HUES48 (cell line): Measurements from ENCODE around the gene SKA3.
A peak's percentile ranks its signal among the peaks of the same experiment; 100 is the strongest.
"Not testable (repeated sequence)": the region's sequence is repeated elsewhere in the genome, so short reads cannot be mapped to it uniquely, and the experiment has no call there.

Experiments used
- H3K27ac ChIP-seq: one replicate; pipeline ENCODE4 v1.7.0; 2013; ENCODE audit warnings: low read depth, low read length, inconsistent platforms
- H3K27me3 ChIP-seq: 2 replicates; pipeline ENCODE4 v1.6.1; 2013; ENCODE audit warnings: mild to moderate bottlenecking, low read length; ENCODE audit not compliant: control insufficient read depth, insufficient read depth
- H3K36me3 ChIP-seq: 2 replicates; pipeline ENCODE4 v1.6.1; 2013; ENCODE audit warnings: low read length; ENCODE audit not compliant: control insufficient read depth, insufficient read depth
- H3K4me1 ChIP-seq: 2 replicates; pipeline ENCODE4 v1.6.1; 2013; ENCODE audit warnings: mild to moderate bottlenecking, low read length; ENCODE audit not compliant: control insufficient read depth, insufficient read depth
- H3K4me3 ChIP-seq: 2 replicates; pipeline ENCODE4 v1.5.1; 2013; ENCODE audit warnings: mild to moderate bottlenecking, low read depth, low read length
- H3K9ac ChIP-seq: 2 replicates; pipeline ENCODE4 v1.6.1; 2013; ENCODE audit warnings: mild to moderate bottlenecking, low read depth, low read length, moderate library complexity
- H3K9me3 ChIP-seq: 2 replicates; pipeline ENCODE4 v1.6.1; 2013; ENCODE audit warnings: low read length; ENCODE audit not compliant: control insufficient read depth, insufficient read depth

Gene SKA3

DNA sequence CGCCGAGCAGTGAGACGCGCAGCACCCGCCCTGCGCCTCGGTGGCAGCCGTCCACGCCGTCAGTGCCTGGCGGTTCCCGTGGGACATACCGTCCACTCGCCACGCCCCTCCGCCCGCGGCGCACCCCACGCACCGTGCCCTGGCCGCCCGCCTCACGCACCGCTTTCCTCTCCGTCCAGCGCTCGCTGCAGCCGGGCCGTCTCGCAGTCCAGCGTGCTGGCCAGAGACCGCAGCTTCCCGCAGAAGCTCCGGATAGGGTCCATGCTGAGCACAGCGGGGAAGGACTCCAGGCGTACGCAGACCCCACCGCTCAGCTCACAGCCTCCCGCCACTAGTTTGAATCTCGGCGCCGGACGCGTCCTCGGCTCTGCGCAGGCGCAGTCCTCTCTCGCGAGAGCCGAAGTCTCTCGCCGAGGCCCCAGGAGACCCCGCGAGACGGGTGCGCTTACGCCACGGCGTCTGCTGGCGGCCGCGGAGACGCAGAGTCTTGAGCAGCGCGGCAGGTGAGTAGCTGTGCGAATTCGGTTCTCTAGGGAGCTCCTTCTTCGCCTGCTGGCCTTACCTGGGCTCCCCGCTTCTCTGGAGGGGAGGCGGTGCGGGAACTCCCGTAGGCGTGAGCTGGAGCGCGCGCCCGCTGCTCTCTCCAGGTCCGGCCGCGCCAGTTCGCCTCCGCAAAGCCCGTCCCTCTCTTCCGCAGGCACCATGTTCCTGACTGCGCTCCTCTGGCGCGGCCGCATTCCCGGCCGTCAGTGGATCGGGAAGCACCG lies at the start of gene SKA3, which contains the start of gene MRPL57:
Gene SKA3, minus strand, starts transcription at position 338 of the 767 bp plus-strand sequence. Its CDS starts 75 bp downstream, at position 263.
Gene MRPL57, plus strand, starts transcription at position 444 of the 767 bp plus-strand sequence. Its CDS starts 259 bp downstream, at position 703.
- H3K36me3 ChIP-seq = peaks cover 24% of the 10 kb centered on the region
- no peaks in the 10 kb centered on the region for H3K9me3 ChIP-seq
- peak within 1 kb of the TSS; percentile 85 for H3K4me3 ChIP-seq
- H3K9ac ChIP-seq = peak within 1 kb of the TSS; percentile 93
- H3K27ac ChIP-seq = peak within 1 kb of the TSS; percentile 97
- H3K27me3 ChIP-seq = no peaks in the 10 kb centered on the region
- H3K4me1 ChIP-seq = peaks cover 4% of the 10 kb centered on the region; the same call in 1 of the 2 replicates

- Histone ChIP-seq H3K27ac (no peak overlapping the region), H3K36me3 (no peaks in the 10 kb centered on the region), H3K4me1 (no peaks in the 10 kb centered on the region), H3K27me3 (no peaks in the 10 kb centered on the region), H3K9me3 (peaks cover 5% of the 10 kb centered on the region; the same call in 1 of the 2 replicates), H3K9ac (no peak overlapping the region), H3K4me3 (no peak overlapping the region)
Measured at GRCh38 chr13:21225082-21225481, 48.7 kb upstream of the SKA3 start.

- H3K27ac ChIP-seq = no peak overlapping the region
- H3K9me3 ChIP-seq = peaks cover 5% of the 10 kb centered on the region; the same call in 1 of the 2 replicates
- no peak overlapping the region for H3K4me3 ChIP-seq
- H3K27me3 ChIP-seq = no peaks in the 10 kb centered on the region
- no peaks in the 10 kb centered on the region for H3K4me1 ChIP-seq
- H3K36me3 ChIP-seq = no peaks in the 10 kb centered on the region
- no peak overlapping the region for H3K9ac ChIP-seq
Measured at GRCh38 chr13:21221268-21221667, 44.9 kb upstream of the SKA3 start.

DNA sequence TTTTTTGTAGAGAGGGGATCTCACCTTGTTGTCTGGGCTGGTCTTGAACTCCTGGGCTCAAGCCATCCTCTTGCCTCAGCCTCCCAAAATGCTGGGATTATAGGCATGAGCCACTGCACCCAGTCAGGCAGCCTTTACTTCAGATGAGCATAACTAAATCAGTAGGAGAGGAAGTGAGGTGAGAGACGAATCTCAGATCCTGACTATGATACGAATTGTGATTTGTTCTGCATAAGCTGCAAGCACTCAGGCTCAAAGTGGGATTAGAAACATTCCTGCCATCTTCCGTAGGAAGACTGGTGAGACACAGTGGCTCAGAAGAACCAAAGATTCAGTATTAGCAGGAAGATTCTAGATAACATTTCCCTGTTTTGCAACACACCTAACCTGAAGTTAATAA lies 43.4 kb upstream of the SKA3 start:
- H3K4me1 ChIP-seq, H3K27ac ChIP-seq, H3K36me3 ChIP-seq, H3K4me3 ChIP-seq, H3K27me3 ChIP-seq, H3K9me3 ChIP-seq, H3K9ac ChIP-seq: not testable (repeated sequence)

DNA sequence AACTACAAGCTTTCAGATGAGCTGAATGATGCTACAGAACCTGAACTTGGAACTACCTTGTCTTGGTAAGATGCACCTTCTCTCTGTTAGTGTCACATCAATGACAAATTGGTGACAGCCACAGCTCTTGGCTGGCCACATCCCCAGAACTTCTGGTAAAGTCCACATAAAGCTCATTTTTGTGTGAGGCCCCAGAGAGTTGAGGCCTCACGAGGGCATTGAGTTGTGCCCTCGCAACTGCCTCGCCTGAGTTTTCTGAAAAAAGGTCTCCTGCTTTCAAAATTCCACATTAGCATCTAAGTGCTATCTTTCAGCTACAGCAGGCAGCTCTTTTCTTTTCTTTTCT lies 42.7 kb upstream of the SKA3 start:
- Histone ChIP-seq H3K27ac (no peak overlapping the region), H3K4me1 (no peaks in the 10 kb centered on the region), H3K36me3 (no peaks in the 10 kb centered on the region), H3K27me3 (no peaks in the 10 kb centered on the region), H3K9ac (no peak overlapping the region), H3K4me3 (no peak overlapping the region), H3K9me3 (peaks cover 5% of the 10 kb centered on the region; the same call in 1 of the 2 replicates)

- H3K9me3 ChIP-seq = peaks cover 5% of the 10 kb centered on the region; the same call in 1 of the 2 replicates
- H3K9ac ChIP-seq = no peak overlapping the region
- H3K4me1 ChIP-seq = no peaks in the 10 kb centered on the region
- no peak overlapping the region for H3K4me3 ChIP-seq
- no peaks in the 10 kb centered on the region for H3K27me3 ChIP-seq
- no peaks in the 10 kb centered on the region for H3K36me3 ChIP-seq
- H3K27ac ChIP-seq = no peak overlapping the region
Measured at GRCh38 chr13:21218351-21219035, 42.1 kb upstream of the SKA3 start.

GRCh38 chr13:21216332-21216731 lies 40.0 kb upstream of the SKA3 start:
- Histone ChIP-seq H3K9ac (no peak overlapping the region), H3K36me3 (no peaks in the 10 kb centered on the region), H3K4me3 (no peak overlapping the region), H3K27me3 (no peaks in the 10 kb centered on the region), H3K9me3 (peaks cover 16% of the 10 kb centered on the region), H3K4me1 (no peaks in the 10 kb centered on the region), H3K27ac (no peak overlapping the region)

DNA sequence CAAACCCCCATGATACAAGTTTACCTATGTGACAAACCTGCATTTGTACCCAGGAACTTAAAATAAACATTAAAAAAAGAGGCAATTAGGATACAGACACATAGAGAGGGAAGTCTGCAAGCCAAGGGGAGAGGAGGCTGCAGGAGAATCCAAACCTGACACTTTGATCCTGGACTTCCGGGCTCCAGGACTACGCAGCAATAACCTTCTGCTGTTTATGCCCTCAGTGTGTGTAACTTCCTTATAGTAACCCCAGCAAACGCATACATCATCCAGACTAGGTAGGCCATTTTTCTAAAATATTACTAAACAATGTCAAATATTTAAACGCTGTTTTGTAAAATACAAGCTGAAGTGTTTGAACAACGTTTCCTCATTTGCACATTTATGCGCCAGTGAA lies 39.1 kb upstream of the SKA3 start:
- H3K27me3 ChIP-seq, H3K36me3 ChIP-seq, H3K9ac ChIP-seq, H3K27ac ChIP-seq, H3K4me1 ChIP-seq, H3K4me3 ChIP-seq: not testable (repeated sequence)
- peaks cover 12% of the 10 kb centered on the region for H3K9me3 ChIP-seq

GRCh38 chr13:21212138-21212775 lies 35.9 kb upstream of the SKA3 start:
- Histone ChIP-seq H3K27ac (no peak overlapping the region), H3K4me3 (no peak overlapping the region), H3K36me3 (no peaks in the 10 kb centered on the region), H3K9me3 (peaks cover 12% of the 10 kb centered on the region), H3K27me3 (no peaks in the 10 kb centered on the region), H3K9ac (no peak overlapping the region), H3K4me1 (no peaks in the 10 kb centered on the region)

DNA sequence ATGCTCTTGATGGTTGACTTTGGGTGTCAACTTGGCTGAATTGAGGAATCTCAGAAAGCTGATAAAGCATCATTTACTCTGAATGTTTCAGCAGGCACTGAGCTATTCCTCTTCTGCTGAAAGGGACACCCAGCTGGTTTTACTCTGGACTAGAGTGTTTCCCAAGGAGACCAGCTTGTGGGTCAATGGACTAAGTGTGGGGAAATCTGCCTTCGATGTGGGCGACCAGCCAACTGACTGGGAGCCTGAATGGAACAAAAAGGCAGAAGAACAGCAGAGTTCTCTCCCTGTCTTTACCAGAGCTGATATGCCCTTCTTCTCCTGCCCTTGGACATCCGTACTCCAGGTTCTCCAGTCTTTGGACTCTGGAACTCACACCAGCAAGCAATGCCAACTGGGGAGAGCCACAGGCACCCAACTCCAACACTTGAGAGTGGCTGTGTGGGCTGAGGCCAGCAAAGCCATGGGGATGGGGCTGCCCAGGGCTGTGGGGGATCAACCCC lies 32.4 kb upstream of the SKA3 start:
- no peak overlapping the region for H3K27ac ChIP-seq
- H3K36me3 ChIP-seq = no peaks in the 10 kb centered on the region
- no peak overlapping the region for H3K9ac ChIP-seq
- no peak overlapping the region for H3K4me3 ChIP-seq
- H3K4me1 ChIP-seq = no peaks in the 10 kb centered on the region
- peaks cover 21% of the 10 kb centered on the region for H3K9me3 ChIP-seq
- no peaks in the 10 kb centered on the region for H3K27me3 ChIP-seq
